ENCODE results near the gene SH3YL1. TPM values are rescaled to one million over a fixed set of nuclear protein-coding genes. Genes with fewer than 3 reads are reported as not detected.

The SH3YL1 gene
- total RNA-seq, 1 donor from 2014 or later: 90.3 TPM

- DNase-seq (ENCODE audit: low spot score): no peak
Observed at GRCh38 chr2:223971-224760, 39.7 kb downstream of the SH3YL1 start.

- no peak for DNase-seq (ENCODE audit: low spot score)
Observed at GRCh38 chr2:223451-223850, 40.4 kb downstream of the SH3YL1 start.

- no peak for DNase-seq (ENCODE audit: low spot score)
Observed at GRCh38 chr2:216068-216467, 47.8 kb downstream of the SH3YL1 start.

- no peak for DNase-seq (ENCODE audit: low spot score)
Observed at GRCh38 chr2:213932-214693, 49.7 kb downstream of the SH3YL1 start.

GRCh38 chr2:211486-212184 lies 52.2 kb downstream of the SH3YL1 start:
- no peak for DNase-seq (ENCODE audit: low spot score)

GRCh38 chr2:210660-211059 lies 53.2 kb downstream of the SH3YL1 start:
- DNase-seq (ENCODE audit: low spot score): no peak

- DNase-seq (ENCODE audit: low spot score): no peak
Observed at GRCh38 chr2:209470-209869, 54.4 kb downstream of the SH3YL1 start.

- no peak for DNase-seq (ENCODE audit: low spot score)
Observed at GRCh38 chr2:208335-208734, 55.5 kb downstream of the SH3YL1 start.

GRCh38 chr2:203984-204383 lies 59.8 kb downstream of the SH3YL1 start:
- no peak for DNase-seq (ENCODE audit: low spot score)

- DNase-seq (ENCODE audit: low spot score): no peak
Observed at GRCh38 chr2:203401-203800, 60.4 kb downstream of the SH3YL1 start.

GRCh38 chr2:202945-203344 lies 60.9 kb downstream of the SH3YL1 start:
- no peak for DNase-seq (ENCODE audit: low spot score)

- no peak for DNase-seq (ENCODE audit: low spot score)
Observed at GRCh38 chr2:201648-202433, 62.0 kb downstream of the SH3YL1 start.

- no peak for DNase-seq (ENCODE audit: low spot score)
Observed at GRCh38 chr2:199041-199966, 64.5 kb downstream of the SH3YL1 start.

GRCh38 chr2:196406-196805 lies 67.4 kb downstream of the SH3YL1 start:
- DNase-seq (ENCODE audit: low spot score): no peak

GRCh38 chr2:195932-196331 lies 67.9 kb downstream of the SH3YL1 start:
- no peak for DNase-seq (ENCODE audit: low spot score)

GRCh38 chr2:193141-193671 lies 70.6 kb downstream of the SH3YL1 start:
- no peak for DNase-seq (ENCODE audit: low spot score)

GRCh38 chr2:191311-192190 lies 72.3 kb downstream of the SH3YL1 start:
- no peak for DNase-seq (ENCODE audit: low spot score)

GRCh38 chr2:187825-188224 lies 76.0 kb downstream of the SH3YL1 start:
- DNase-seq (ENCODE audit: low spot score): no peak

GRCh38 chr2:185221-185620 lies 78.6 kb downstream of the SH3YL1 start:
- no peak for DNase-seq (ENCODE audit: low spot score)

Data from ureter (tissue), 1 donor.